Neural crest cell (in vitro differentiated cells): ENCODE results near the gene TMPRSS11A. TPM values are rescaled to one million over a fixed set of nuclear protein-coding genes. Genes with fewer than 3 reads are reported as not detected.

Experiments used
- DNase-seq: peaks from one replicate; pipeline ENCODE4 v3.0.0; 2021; ENCODE audit warnings: low read depth, mixed read lengths, low spot score
- H3K27ac Mint-ChIP-seq: one replicate; pipeline ENCODE4 v1.8.0; 2021; ENCODE audit warnings: mild to moderate bottlenecking, mixed read lengths; ENCODE audit not compliant: unreplicated experiment
- H3K27me3 Mint-ChIP-seq: 2 replicates; pipeline ENCODE4 v1.8.0; 2021; ENCODE audit warnings: low read depth, mild to moderate bottlenecking, mixed read lengths
- H3K36me3 Mint-ChIP-seq: 2 replicates; pipeline ENCODE4 v1.8.0; 2021; ENCODE audit warnings: low read depth, mild to moderate bottlenecking, mixed read lengths
- H3K4me1 Mint-ChIP-seq: 2 replicates; pipeline ENCODE4 v1.8.0; 2021; ENCODE audit warnings: mixed read lengths
- H3K4me3 Mint-ChIP-seq: one replicate; pipeline ENCODE4 v1.8.0; 2021; ENCODE audit warnings: mild to moderate bottlenecking, mixed read lengths
- H3K9me3 Mint-ChIP-seq: 2 replicates; pipeline ENCODE4 v1.8.0; 2021; ENCODE audit warnings: mixed read lengths
- total RNA-seq: library from RNA; stranded (reverse); gene quantifications from 2 replicates; pipeline ENCODE4 v1.2.1, GENCODE V29; 2021
- TF ChIP-seq, protein P1 (sequence below): fragments of 200-600 bp; sonication (generic); conservative IDR thresholded peaks from 2 replicates; pipeline ENCODE4 v1.5.0; 2021; ENCODE audit warnings: antibody characterized with exemption, mild to moderate bottlenecking

TMPRSS11A gene
- total RNA-seq, 1 donor from 2014 or later: not detected

DNA sequence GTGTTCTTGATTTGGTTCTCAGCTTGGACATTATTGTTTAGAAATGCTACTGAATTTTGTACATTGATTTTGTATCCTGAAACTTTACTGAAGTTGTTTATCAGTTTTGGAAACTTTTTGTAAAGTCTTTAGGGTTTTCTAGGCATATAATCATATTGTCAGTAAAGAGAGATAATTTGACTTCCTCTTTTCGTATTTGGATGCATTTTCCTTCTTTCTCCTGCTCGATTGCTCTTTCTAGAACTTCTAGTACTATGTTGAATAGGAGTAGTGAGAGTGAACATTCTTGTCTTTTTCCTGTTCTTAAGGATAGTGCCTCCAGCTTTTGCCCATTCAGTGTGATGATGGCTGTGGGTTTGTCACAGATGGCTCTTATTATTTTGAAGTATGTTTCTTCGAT is 24.1 kb downstream of the TMPRSS11A start:
- TF ChIP-seq, protein P1, sequence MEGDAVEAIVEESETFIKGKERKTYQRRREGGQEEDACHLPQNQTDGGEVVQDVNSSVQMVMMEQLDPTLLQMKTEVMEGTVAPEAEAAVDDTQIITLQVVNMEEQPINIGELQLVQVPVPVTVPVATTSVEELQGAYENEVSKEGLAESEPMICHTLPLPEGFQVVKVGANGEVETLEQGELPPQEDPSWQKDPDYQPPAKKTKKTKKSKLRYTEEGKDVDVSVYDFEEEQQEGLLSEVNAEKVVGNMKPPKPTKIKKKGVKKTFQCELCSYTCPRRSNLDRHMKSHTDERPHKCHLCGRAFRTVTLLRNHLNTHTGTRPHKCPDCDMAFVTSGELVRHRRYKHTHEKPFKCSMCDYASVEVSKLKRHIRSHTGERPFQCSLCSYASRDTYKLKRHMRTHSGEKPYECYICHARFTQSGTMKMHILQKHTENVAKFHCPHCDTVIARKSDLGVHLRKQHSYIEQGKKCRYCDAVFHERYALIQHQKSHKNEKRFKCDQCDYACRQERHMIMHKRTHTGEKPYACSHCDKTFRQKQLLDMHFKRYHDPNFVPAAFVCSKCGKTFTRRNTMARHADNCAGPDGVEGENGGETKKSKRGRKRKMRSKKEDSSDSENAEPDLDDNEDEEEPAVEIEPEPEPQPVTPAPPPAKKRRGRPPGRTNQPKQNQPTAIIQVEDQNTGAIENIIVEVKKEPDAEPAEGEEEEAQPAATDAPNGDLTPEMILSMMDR: no peak
- H3K36me3 Mint-ChIP-seq: no peaks in the 10 kb centered on the region
- no peak overlapping the region for H3K27ac Mint-ChIP-seq
- DNase-seq: no peak
- no peaks in the 10 kb centered on the region for H3K27me3 Mint-ChIP-seq
- H3K4me1 Mint-ChIP-seq: no peaks in the 10 kb centered on the region
- H3K9me3 Mint-ChIP-seq: peaks cover 9% of the 10 kb centered on the region
- no peak overlapping the region for H3K4me3 Mint-ChIP-seq

DNA sequence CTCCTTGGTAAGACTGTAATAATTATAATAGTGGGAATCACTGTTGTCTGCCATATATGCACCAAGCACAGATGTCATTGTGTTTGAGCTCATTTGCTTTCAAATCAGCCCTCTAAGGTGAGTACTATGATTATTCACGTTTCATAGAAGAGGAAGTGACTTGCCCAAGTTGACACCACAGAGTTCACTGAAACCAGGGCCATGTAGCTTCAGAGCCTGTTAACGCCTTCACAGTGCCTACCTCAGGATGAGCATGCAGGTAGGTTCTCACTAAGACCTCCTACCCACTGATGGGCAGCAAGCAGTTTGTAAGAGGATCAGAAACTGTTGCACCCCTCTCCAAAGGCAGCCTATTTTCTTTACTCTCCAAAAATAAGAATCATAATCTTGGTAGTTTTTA is 27.4 kb downstream of the TMPRSS11A start:
- H3K27me3 Mint-ChIP-seq: no peaks in the 10 kb centered on the region
- no peak for DNase-seq
- TF ChIP-seq, protein P1: no peak
- H3K4me1 Mint-ChIP-seq: no peaks in the 10 kb centered on the region
- H3K36me3 Mint-ChIP-seq: no peaks in the 10 kb centered on the region
- H3K27ac Mint-ChIP-seq: no peak overlapping the region
- H3K4me3 Mint-ChIP-seq: no peak overlapping the region
- H3K9me3 Mint-ChIP-seq: peaks cover 9% of the 10 kb centered on the region

DNA sequence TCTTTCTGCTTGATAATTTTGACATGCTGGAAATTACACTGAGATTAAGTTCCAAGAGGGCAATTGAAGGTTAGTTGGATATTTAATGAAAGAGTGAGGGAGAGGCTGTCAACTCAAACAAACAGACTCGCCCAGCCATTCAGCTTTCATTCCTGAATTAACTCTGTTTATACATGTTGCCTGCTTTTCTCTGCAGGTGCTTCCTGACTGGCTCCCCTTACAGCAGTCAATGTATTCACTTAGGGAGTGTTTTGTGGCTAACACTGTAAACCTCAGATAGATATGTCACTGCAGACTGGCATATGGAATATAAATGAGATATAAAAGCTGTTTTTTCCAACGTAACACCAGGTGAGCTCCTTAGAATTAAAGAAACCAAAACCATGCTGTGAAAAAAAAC is 28.7 kb downstream of the TMPRSS11A start:
- no peaks in the 10 kb centered on the region for H3K4me1 Mint-ChIP-seq
- no peak overlapping the region for H3K27ac Mint-ChIP-seq
- H3K9me3 Mint-ChIP-seq: peaks cover 9% of the 10 kb centered on the region
- H3K4me3 Mint-ChIP-seq: no peak overlapping the region
- TF ChIP-seq, protein P1: no peak
- H3K36me3 Mint-ChIP-seq: no peaks in the 10 kb centered on the region
- no peaks in the 10 kb centered on the region for H3K27me3 Mint-ChIP-seq
- DNase-seq: no peak

DNA sequence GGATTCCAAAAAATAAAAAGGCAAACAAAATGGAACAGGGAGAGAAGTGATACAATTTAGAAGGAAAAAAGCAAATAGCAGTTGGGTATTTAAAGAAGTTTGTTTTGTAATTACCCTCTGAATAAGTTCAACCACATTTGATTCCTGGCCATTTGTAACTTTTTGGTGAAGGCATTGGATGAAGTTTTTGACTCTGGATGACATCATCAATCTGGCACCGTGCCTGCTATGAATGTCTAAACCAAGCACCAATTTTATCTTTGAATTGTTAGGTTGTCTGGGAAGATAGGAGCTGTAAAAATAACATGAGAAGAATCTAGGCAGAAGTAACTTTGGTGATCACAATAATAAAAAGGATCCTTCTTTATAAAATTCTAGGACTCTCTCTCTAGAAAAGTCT is 29.5 kb downstream of the TMPRSS11A start:
- H3K27me3 Mint-ChIP-seq: no peaks in the 10 kb centered on the region
- no peak overlapping the region for H3K4me3 Mint-ChIP-seq
- no peaks in the 10 kb centered on the region for H3K36me3 Mint-ChIP-seq
- no peak overlapping the region for H3K27ac Mint-ChIP-seq
- DNase-seq: no peak
- TF ChIP-seq, protein P1: no peak
- H3K4me1 Mint-ChIP-seq: no peaks in the 10 kb centered on the region
- peaks cover 7% of the 10 kb centered on the region for H3K9me3 Mint-ChIP-seq

DNA sequence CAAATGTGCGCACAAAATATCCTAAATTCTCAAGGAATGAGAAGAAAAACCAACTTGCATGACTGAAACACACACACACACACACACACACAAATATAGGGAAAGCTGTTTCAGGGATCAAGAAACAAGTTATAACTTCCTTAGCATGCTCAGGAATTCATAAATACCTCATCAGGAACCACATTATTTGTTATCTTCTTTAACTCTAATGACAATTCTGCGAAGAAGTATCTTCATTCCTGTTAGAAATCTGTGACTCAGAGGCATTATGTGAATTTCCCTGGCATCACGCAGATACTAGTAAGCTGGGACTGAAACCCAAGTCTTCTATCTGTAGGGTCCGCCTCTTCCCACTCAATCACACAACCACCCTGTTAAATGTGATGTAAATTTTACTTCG is 30.3 kb downstream of the TMPRSS11A start:
- Mint-ChIP-seq H3K27me3 (no peaks in the 10 kb centered on the region), H3K4me3 (no peak overlapping the region), H3K36me3 (no peaks in the 10 kb centered on the region), H3K4me1 (no peaks in the 10 kb centered on the region), H3K9me3 (peaks cover under 1% of the 10 kb centered on the region), H3K27ac (no peak overlapping the region)
- TF ChIP-seq, protein P1: no peak
- no peak for DNase-seq

DNA sequence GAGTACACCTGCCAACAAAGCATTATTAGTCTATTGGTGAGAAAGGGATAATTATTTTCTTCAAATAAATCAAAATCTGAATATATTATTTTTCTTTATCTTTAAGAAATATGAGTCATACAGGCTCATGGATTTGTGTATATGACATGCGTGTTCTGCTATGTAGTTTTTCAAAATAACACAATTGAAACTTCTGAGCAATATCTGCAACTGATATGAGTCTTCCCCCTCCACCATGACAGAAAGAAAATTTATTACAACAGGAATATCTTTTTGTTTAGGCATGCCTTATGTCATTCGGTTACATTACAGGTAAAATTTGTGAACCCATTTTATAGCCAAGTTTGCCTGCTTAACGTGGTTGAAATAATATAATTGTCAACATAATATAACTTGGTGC is 32.0 kb downstream of the TMPRSS11A start:
- no peaks in the 10 kb centered on the region for H3K36me3 Mint-ChIP-seq
- H3K9me3 Mint-ChIP-seq: peaks cover 2% of the 10 kb centered on the region
- H3K4me3 Mint-ChIP-seq: no peak overlapping the region

More for the DNA sequence above, 32.0 kb downstream of the TMPRSS11A start:
- Mint-ChIP-seq H3K4me1 (no peaks in the 10 kb centered on the region), H3K27me3 (no peaks in the 10 kb centered on the region), H3K27ac (no peak overlapping the region)
- DNase-seq: no peak
- TF ChIP-seq, protein P1: no peak
